HG03097 (cell line): ENCODE results near the gene VIT.

Experiments used
- ATAC-seq: cut with Tn5 transposase; IDR thresholded peaks from one replicate; pipeline ENCODE4 v1.9.1; 2021; ENCODE audit not compliant: unreplicated experiment, low FRiP score

VIT gene

DNA sequence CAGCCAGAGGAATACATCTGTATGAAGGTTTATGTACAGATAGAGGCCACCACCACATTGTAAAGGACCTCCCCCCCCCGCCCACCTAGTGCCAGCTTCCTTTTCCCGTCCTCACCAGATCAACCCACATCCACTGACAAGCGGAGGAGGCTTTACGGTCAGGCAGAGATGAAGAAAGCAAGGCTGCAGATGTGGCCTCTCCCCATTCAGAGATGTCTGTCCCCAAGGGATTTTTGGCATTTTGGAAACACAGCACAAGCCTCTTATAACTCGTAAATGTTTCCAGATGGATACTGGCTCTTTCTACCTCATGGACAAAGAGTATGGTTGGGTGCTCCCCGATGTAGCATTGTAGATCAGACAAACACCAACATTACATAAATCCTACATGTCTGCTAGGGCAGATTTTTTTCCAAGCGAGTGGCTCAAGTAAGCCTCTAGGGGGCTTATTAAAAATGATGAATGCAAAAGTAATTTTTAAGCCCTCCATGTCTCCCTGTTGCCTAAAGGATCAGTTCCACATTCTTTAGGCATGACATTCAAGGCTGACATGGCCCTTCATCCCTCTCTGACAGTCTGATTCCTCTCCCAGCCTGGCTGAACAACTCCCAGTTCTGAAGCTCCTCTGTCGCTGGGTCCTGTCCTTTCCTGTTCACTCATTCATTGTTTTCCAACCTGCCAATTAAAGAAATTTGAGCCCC is 11.7 kb downstream of the VIT start:
- ATAC-seq = no peak

- ATAC-seq = no peak
These were observed 14.5 kb downstream of the VIT start for GRCh38 chr2:36710858-36711515.

- no peak for ATAC-seq
These were observed 15.3 kb downstream of the VIT start for GRCh38 chr2:36711741-36712314.

DNA sequence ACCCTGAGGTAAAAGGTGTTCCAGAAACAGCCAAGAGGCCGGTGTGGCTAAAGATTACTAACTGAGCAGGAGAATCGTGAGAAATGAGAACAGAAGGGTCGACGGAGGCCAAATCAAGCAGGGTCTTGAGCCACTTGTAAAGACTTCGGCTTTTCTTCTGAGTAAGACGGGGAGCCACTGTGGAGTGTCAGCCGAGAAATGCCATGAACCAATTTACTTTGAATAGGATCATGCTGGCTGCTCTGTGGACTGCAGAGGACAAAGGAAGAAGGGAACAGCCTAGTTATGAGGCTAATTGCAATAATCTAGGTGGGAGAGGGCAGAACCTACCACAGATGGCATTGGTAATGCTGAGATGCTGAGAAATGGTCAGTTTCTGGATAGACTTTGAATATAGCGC is 16.8 kb downstream of the VIT start:
- ATAC-seq = no peak

- ATAC-seq = no peak
These were observed 19.6 kb downstream of the VIT start for GRCh38 chr2:36716111-36716510.

GRCh38 chr2:36717603-36718266 is 21.2 kb downstream of the VIT start:
- no peak for ATAC-seq

DNA sequence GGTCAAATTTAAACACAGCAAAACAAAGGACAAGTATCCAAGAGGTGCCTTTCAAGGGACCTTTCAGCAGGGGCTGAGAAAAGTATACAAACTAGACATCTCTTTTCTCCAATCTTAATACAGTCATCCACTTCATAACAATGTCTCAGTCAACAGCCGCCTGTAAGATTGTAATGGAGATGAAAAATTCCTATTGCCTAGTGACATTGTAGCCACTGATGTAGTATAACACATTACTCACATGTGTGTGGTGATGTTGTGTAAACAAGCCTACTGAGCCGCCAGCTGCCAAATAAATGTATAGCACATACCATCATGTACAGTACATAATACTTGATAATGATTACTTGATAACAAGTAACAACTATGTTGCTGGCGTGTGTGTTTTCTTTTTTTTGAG is 31.0 kb downstream of the VIT start:
- no peak for ATAC-seq

- ATAC-seq = no peak
These were observed 32.6 kb downstream of the VIT start for GRCh38 chr2:36729067-36729466.

- no peak for ATAC-seq
These were observed 35.6 kb downstream of the VIT start for GRCh38 chr2:36731941-36732672.

DNA sequence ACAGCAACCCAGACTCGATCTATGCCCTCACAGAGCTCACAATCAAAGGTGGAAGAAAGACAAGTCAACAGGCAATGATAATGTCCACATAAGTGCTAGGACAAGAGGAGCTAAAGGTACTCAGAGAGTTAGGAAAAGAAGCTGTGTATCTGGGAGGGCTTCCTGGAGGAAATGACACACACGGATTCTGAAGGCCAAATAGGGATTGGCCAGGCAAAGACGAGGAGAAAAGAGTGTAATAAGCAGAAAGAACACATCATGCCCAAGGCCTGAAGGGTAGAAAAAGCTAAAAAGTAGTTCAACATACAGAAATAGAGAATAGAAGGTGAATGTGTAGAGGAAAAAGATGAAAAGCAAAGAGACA is 36.1 kb downstream of the VIT start:
- ATAC-seq = no peak

- ATAC-seq = no peak
These were observed 36.7 kb downstream of the VIT start for GRCh38 chr2:36733215-36733614.

- ATAC-seq = no peak
These were observed 37.8 kb downstream of the VIT start for GRCh38 chr2:36734304-36734703.

DNA sequence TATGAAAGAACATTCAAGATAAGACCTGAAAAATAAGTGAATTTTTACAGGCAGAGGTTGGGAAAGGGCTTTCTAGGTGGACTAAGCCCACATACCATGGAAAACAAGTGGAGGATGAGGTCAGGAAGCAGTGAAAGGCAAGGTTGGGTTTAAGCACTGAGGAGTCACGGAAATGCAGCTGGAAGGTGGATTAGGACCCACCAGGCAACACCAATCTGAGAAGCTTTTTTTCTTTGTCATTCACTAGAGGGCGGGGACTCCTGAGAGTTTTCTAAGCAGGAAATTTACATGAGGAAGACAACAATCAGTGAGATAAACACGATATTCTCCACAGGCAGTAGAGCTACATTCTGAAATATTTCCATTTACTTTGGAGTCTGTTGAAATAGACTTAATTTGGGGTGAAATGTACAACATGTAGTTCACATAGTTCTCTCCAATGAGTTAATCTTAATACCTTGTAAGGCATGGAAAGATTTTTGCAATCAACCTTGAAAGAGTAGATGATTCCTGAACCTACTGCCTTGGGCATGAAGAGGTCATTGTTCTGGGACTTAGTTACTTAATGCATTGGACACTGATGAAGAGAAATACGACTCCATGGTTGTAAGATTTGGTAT is 40.7 kb downstream of the VIT start:
- ATAC-seq = no peak

GRCh38 chr2:36740061-36740460 is 43.6 kb downstream of the VIT start:
- no peak for ATAC-seq

DNA sequence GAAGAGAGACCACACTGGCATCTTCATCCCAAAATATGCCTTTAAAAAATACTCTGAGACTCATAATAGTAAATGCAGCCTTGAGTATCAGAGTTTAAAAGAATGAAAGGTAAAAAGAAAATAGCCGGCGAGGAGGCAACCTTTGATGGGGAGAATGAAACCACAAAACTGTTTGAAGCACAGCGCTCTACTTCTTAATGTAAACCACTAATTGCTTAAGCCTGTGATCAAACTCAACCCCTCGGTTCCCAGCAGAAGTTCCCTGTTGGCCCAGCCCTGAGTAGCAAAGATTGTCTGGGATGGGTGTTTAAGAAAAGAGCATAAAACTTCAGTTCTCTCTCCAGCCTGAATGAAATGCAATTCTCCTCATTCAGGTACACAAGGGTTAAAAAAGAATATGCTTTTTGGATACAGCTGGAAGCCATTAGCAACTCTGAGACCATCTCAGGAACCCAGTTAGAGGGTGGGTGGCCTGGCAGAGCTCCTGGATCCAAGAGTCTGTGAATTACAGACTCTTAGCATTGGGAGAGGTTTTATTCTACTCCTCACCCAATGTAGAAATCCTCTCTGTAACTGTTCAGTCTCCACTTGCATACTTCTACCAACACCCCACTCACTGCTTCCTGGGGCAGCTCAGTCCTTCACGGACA is 44.8 kb downstream of the VIT start:
- ATAC-seq = no peak

- no peak for ATAC-seq
These were observed 47.4 kb downstream of the VIT start for GRCh38 chr2:36743954-36744353.

DNA sequence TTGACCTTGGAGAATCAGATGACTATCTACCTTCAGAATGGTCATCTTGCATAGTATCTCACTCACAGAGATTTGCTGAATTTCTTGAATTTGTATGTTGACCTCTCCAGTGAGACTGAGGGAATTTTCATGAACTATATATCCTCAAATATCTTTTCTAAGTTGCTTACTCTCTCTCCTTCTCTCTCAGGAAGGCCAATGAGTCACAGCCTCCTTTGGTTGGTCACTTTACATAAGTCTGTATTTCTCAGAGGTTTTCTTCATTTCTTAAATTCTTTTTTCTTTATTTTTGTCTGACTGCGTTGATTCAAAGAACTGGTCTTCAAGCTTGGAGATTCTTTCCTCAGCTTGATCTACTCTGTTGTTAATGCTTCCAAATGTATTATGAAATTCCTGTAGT is 51.7 kb downstream of the VIT start:
- no peak for ATAC-seq

DNA sequence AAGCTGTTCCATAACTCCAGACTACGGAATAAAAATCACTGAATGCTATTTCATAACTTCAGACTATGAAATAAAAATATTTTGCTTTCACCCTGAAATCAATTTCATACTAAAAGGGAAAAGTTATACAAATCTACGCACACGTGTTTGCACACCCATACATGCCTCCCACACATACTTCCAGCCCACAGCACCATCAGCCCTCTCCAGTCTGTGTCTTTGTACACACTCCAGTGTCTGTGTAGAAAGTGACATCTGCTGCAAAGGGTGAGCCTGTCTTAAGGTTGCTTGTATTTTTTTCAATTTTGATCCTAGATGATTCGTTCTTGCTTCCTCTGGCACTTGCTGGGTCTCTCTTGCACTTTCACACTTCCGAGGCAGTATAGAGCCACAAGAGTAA is 53.6 kb downstream of the VIT start:
- ATAC-seq = no peak

DNA sequence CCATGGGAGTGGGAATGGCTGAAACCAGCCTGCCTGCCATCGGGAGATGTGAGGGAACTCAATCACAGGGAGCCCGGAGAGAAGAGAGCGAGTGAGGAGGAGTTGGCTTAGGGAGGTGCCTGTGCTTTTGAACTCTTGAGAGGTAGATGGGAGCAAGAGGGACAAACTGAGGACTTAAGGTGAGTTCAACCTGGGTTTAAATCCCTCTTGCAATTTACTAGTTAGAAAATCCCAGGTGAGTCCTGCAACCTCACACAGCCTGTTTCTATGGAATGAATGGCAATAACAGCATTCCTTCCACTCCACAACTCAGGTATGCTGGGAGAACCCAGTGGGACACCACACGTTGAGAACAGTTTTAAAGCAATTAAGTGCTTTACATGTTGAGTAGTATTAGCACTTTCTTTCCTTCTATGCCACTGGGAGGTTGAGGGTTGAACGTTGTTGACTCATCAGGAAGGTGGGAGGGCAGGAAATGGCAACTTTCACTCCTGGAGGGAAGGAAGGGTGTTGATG is 57.3 kb downstream of the VIT start:
- ATAC-seq = no peak

- ATAC-seq = no peak
These were observed 58.1 kb downstream of the VIT start for GRCh38 chr2:36754578-36754977.
